Measurements from ENCODE around the gene DTNA.
"Not testable (repeated sequence)": the region's sequence is repeated elsewhere in the genome, so short reads cannot be mapped to it uniquely, and the experiment has no call there.

The DTNA gene

GRCh38 chr18:34864836-34865497, 154.9 kb downstream of the DTNA start:
- no peak for DNase-seq

DNA sequence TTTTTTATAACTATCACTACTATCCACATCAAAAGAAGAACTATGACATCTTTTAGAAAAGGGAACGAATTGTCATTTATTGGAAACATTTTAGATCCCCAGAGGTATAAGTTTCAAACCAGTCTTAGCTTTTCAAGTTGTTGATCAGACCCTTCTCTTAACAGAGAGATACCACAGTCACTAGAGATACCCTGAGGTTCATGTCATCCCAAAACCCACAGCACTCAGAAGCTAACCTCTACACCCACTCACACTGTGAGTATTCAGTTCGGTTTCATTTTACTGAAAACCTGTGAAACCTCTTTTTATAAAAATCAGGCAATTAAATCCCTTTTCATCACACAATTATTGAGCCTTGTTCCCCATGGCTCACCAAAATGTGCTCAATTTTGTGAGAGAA, 156.2 kb downstream of the DTNA start:
- no peak for DNase-seq

GRCh38 chr18:34866739-34867138, 156.6 kb downstream of the DTNA start:
- DNase-seq: no peak

DNA sequence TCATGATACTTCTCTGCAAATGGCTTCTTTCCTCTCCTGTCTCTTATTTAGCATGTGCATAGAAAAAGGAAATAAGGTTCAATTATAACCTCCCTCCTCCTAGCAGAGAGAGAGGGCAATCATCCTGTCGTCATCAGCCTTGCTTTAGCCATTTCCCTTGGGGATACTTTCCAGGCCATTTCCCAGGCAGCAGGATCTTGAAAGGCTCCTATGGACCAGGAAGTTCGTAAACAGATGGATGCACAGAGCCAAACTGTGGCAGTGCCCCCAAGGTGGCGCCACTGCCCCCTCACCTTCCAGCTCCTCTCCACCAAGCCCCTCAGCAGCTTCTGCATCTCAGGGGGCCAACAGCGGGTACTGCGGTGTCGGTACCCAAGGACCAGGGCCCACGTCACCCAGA, 157.4 kb downstream of the DTNA start:
- DNase-seq: no peak

DNA sequence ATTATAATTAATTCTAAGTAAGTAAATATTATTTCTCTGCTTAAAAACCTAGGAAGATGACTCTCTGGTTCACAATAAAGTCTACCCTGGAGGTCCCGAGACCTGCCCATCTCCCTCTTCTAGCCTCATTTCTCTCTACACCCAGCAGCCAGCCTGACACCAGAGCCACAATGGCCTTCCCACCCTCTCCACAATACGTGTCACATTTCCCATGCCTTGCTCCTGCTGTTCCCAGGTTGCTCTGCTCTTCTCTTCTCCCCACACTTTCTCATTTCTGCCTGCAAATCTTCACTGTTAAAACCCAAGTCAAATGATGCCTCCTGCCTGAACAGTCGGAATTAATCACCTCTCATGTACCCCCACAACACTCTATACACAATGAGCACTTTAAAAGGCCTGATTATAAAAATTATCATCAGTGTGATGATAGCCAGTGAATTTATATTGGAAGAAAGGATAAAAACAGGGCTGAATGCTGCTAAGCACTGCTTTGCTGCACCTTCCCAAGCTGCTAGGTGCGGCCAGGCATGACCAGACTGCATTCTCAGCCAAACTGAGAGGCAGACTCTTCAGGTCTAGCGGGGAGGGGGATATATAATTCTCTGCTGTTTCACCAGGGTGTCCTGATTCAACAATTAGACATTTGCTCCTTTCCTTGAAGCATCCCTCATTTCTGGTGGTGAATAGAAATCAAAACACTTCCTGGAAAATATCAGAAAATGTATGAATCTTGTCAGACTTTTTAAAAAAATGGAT, 160.6 kb downstream of the DTNA start:
- no peak for DNase-seq

DNA sequence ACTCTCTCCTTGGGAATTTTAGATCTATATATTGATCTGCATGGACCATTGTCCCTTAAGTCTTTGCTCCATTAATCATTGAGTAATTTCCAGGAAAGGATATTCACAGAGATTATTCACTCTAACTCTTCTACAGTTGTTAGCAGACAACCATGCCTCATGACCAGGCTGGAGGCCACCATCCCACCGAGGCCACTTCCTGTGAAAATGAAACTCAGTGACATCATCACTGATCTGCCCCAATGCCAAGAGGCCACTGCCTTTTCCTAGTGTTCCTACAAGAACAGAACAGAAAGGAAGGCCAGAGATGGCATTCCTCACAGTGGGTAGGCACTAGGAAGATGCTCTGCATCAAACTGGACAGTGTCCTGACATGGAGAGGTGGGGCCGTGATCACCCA, 161.3 kb downstream of the DTNA start:
- no peak for DNase-seq

DNA sequence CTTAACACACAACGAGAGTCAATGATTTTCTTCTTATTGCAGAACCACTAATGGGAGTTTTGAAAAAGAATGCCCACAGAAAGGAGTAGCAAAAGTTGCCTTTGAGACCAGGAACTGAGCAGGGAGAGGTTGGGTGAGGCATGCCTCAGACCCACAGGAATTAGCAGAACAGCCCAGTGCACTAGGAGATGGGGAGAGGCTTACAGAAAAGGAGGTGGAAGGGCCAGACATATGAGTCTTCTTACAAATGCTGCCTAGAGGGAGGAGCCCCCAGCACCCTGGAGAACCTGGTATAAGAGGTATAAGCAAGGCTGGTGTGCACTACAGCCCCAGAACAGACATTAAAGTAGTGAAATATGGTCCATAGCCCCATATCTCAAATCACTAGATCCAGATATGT, 162.0 kb downstream of the DTNA start:
- DNase-seq: no peak

GRCh38 chr18:34873986-34874580, 164.0 kb downstream of the DTNA start:
- DNase-seq: no peak

DNA sequence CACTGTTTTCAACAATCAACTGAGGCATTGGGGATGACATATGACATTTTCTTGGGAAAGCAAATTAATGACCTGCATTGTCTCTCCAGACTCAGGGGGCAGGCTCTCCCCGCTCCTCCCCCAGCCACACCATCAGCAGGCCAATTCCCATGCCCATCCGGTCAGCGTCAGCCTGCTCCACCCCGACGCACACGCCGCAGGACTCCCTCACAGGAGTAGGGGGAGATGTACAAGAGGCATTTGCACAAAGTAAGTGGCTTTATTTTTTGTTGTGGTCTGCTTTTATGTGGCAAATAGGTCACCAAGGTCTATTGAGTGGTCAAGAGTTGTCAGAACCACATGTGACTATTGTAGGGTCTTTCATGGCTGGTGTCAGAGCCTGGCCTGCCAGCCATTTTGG, 165.1 kb downstream of the DTNA start:
- DNase-seq: no peak

- no peak for DNase-seq
These were observed 170.3 kb downstream of the DTNA start for GRCh38 chr18:34880403-34880802.

DNA sequence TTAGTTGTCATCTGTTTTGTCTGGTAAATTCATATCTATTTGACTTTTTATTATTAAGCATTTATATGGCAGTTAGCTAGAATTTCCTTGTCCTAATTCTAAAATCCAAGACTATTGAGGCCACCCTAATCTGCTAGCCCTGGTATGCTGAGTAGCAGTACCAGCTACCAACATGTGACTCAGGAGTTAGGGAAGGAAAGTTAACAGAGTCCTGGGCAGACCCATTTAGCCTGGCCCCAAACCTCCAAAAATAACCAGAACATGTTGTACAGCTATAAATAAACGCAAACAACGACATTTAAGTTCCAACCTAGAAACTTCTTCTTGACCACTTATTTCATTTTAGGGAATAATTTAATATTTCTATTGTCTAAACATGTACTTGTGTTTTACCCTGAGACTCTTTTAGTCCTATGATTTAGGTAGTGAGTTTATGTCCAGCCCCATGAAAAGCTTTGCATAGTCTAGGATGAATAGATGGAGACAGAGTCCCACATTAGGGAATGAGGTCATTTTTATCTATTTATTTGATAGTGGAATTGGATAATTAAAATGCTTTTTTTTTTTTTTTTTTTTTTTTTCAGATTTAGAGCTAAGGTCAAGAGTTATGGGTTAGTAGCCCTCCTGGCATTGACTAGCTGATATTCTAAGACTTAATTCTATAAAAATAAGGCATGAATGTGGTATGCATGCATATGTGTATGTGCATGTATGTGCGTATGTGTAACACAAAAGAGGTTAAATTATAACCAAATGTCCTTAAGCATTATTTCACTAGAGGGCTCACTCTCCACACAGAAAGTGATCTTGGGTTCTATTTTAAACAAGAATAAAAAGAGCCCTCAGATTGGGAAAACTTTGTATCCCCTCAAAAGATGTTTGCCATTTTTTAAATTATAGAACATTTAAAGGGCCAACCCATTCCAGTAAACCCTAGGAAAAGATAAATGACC, 171.1 kb downstream of the DTNA start:
- DNase-seq: no peak

DNA sequence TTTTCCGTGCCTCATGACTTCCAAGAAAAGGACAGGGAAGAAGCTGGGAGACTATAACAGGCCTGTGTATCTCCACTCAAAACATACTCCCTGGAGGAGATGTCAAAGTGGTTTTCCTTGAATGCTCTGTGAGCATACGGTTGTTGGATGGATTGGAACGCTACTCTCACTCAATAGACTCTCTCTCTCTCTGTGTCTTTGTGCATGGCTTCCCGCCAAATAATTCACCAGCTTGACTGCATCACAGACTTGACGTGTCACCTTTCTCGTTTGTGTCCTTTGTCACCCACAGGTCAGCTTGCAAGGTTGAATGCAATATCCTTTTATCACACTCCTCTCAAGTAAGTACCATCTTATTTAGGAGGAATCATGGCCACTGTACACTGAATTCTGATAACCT, 174.3 kb downstream of the DTNA start:
- DNase-seq: no peak

DNA sequence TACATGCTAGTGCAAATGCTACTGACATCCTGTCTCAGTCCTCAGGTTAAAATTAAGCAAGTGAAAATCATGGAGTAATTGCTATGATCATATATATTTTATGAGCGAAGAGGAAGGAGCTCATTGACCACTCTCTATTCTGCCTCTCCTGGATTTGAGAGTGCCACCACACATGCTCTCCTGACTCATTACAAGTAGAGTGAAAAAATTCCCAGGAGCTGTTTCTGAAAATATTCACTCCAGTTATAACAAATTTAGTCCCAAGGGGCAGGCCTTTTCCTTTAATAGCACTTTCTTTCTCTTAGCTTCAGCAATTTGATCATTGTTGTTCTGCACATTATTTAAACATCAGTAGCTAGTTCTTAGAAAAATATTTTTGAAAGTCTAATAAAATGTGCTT, 176.1 kb downstream of the DTNA start:
- no peak for DNase-seq

GRCh38 chr18:34887881-34888580, 177.9 kb downstream of the DTNA start:
- no peak for DNase-seq

- DNase-seq: no peak
These were observed 180.5 kb downstream of the DTNA start for GRCh38 chr18:34890486-34891085.

- no peak for DNase-seq
These were observed 182.3 kb downstream of the DTNA start for GRCh38 chr18:34892379-34892778.

GRCh38 chr18:34893239-34893638, 183.1 kb downstream of the DTNA start:
- DNase-seq: no peak

DNA sequence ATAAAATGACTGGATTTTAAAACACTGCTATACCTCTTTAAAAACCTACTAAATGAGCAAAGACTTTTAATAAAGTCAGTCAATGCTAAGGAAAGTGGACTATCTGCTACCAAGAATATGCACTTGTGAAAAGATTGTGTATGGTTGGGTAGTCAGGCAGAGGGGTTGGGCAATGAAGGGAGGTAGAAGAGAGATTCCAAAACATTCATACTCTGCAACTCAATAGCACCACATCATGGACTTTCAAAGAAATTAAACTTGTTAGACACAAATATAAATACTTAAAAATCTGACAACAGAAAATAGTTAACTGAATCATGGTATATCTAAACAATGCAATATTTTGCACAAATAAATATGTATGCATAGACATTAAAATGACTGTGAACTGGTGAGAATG, 191.2 kb downstream of the DTNA start:
- DNase-seq: no peak

- no peak for DNase-seq
These were observed 194.9 kb downstream of the DTNA start for GRCh38 chr18:34904994-34905393.

- not testable (repeated sequence) for DNase-seq
These were observed 196.9 kb downstream of the DTNA start for GRCh38 chr18:34906985-34907384.

DNA sequence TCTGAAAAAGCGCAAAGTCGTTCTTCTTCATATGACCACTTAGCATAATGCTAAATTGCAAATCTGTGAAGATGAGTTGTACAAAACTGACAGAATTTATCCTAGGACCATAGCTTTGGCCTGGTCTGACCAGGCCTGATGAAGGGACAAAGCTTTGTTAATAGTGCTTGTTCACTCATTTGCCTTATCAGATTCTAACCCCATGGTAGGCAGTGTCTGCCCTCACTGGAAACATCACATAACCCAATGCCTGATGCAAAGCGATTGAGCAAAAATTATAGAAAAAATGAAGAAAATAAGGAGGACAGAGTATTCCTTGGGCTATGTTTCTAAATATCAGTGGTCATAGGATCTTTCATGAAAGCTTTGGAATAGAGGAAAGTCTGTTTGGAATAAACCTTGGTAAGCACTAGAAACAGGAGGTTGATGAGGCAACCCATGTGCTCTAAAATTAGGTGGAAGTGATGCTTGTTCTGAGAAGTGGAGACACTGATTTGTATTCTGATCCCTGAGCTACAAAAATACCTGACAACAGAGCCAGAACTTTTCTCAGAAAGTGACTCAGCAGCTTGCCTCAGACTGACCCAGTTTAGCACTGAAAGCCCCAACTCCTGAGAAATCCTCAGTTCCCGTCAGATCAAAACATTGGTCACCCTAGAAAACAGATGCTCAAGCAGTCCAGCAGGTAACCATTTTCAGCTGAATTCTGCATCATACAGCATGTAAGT, 199.7 kb downstream of the DTNA start:
- no peak for DNase-seq
